Urinary bladder (tissue), 4 donors: ENCODE measurements around the gene MGAT5B. TPM values are rescaled to one million over a fixed set of nuclear protein-coding genes. Genes with fewer than 3 reads are reported as not detected.

Experiments
- DNase-seq: peaks from one replicate; pipeline ENCODE4 v3.0.0-alpha.2; 2015; ENCODE audit errors: extremely low spot score
- H3K27ac ChIP-seq: one replicate; pipeline ENCODE4 v1.5.1; 2013; ENCODE audit warnings: low read depth, mild to moderate bottlenecking, moderate library complexity
- H3K36me3 ChIP-seq: one replicate; pipeline ENCODE4 v1.6.1; 2013; ENCODE audit warnings: mild to moderate bottlenecking, moderate library complexity; ENCODE audit not compliant: insufficient read depth
- H3K4me1 ChIP-seq: one replicate; pipeline ENCODE4 v1.6.1; 2013; ENCODE audit warnings: mild to moderate bottlenecking, moderate library complexity; ENCODE audit not compliant: insufficient read depth
- H3K4me3 ChIP-seq: one replicate; pipeline ENCODE4 v1.5.1; 2013; ENCODE audit warnings: low read depth, low read length
- WGBS: extraction: QIAGEN DNeasy Blood & Tissue Kit; methylation state at CpG from one replicate; pipeline ENCODE4 v1.1.7; 2013; 5-methylcytosine and 5-hydroxymethylcytosine counted together
- polyA plus RNA-seq: library from polyadenylated mRNA; stranded (reverse); fragments of 200-250 nt; gene quantifications from one replicate; pipeline ENCODE4 v1.2.3, GENCODE V29; 2013
- total RNA-seq: library from RNA; depleted of rRNA; stranded (reverse); fragments of >200 nt; gene quantifications from one replicate; pipeline ENCODE4 v1.2.3, GENCODE V29; 2014
- donor health status: healthy with polysubstance abuse.
- donor health status: healthy.

MGAT5B gene
- total and polyA plus RNA-seq, 2 donors: 0.38 to 0.63 TPM

- Histone ChIP-seq H3K4me1 (no peaks in the 10 kb centered on the region), H3K4me3 (no peak overlapping the region), H3K27ac (no peak overlapping the region), H3K36me3 (no peaks in the 10 kb centered on the region)
- DNase-seq: no peak
- 91% methylated on average over 10 of the region's 10 CpGs for WGBS
These were observed 24.1 kb downstream of the MGAT5B start for GRCh38 chr17:76892329-76892728.

- Histone ChIP-seq H3K27ac (no peak overlapping the region), H3K4me1 (no peaks in the 10 kb centered on the region), H3K36me3 (no peaks in the 10 kb centered on the region), H3K4me3 (no peak overlapping the region)
- no peak for DNase-seq
- 63% methylated on average over 13 of the region's 13 CpGs for WGBS
These were observed 25.6 kb downstream of the MGAT5B start for GRCh38 chr17:76893623-76894334.

DNA sequence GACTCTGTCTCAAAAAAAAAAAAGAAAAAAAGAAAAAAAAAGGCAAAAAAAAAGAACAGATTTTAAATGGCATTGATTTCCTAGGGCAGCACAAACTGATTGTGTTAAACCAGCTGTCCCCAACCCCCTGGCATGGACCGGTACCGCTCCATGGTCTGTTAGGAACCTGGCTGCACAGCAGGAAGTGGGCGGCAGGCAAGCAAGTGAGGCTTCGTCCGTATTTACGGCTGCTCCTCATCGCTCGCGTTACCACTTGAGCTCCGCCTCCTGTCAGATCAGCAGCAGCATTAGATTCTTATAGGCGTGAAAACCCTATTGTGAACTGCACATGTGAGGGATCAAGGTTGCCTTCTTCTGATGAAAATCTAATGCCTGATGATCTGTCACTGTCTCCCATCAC is 26.6 kb downstream of the MGAT5B start:
- Histone ChIP-seq H3K4me1 (no peaks in the 10 kb centered on the region), H3K4me3 (no peak overlapping the region), H3K36me3 (no peaks in the 10 kb centered on the region), H3K27ac (no peak overlapping the region)
- no peak for DNase-seq
- WGBS: 96% methylated on average over 11 of the region's 11 CpGs

DNA sequence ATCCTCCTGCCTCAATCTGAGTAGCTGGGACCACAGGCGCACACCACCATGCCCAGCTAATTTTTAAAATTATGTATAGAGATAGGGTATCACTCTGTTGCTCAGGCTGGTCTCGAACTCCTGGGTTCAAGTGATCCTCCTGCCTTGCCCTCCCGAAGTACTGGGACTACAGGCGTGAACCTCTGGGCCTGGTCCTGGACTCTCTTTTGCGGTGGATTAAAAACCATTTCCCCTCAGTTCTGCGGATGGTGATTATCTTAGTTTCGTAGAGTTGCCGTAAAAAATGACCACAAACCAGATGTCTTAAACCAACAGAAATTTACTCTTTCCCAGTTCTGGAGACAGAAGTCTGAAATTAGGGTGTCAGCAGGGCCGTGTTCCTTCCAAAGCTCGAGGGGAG is 28.8 kb downstream of the MGAT5B start:
- Histone ChIP-seq H3K36me3 (no peaks in the 10 kb centered on the region), H3K4me1 (no peaks in the 10 kb centered on the region), H3K27ac (no peak overlapping the region), H3K4me3 (no peak overlapping the region)
- 73% methylated on average over 10 of the region's 10 CpGs for WGBS
- no peak for DNase-seq

DNA sequence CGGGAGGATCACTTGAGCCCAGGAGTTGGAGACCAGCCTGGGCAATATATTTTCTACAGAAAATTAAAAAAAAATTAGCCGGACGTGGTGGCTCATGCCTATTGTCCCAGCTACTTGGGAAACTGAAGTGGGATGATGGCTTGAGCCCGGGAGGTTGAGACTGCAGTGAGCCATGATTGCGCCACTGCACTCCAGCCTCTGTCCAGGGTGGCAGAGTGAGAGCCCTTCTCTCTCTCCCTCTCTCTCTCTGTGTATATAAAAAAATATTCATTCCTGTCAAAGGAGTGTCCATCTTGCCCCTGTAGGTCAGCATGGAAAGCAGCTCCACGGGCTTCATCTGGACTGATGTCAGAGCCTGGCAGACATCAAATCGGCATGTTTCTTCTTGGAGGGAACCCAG is 31.2 kb downstream of the MGAT5B start:
- no peak overlapping the region for H3K4me3 ChIP-seq
- H3K4me1 ChIP-seq: no peaks in the 10 kb centered on the region
- no peak overlapping the region for H3K27ac ChIP-seq
- WGBS: 76% methylated on average over 7 of the region's 7 CpGs
- no peaks in the 10 kb centered on the region for H3K36me3 ChIP-seq
- DNase-seq: no peak

DNA sequence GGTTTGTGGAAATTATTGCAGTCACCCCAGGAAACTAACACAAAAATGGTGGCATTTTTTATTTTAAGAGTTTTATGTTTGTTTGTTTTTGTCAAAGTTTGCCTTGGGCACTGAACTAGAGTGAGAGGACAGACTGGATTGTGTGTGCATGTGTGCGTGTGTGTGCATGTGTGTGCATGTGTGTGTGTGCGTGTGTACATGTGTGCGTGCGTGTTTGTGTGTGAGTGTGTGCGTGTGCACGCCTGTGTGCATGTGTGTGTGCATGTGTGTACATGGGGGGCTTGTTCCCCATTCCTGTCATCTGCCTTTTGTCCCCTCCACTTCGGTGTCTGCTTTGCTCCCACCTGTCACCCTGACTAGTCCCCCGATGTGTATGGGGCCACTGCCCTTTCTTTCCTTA is 32.5 kb downstream of the MGAT5B start:
- Histone ChIP-seq H3K27ac (no peak overlapping the region), H3K4me1 (no peaks in the 10 kb centered on the region), H3K36me3 (no peaks in the 10 kb centered on the region), H3K4me3 (no peak overlapping the region)
- 90% methylated on average over 8 of the region's 8 CpGs for WGBS
- DNase-seq: no peak

- no peak overlapping the region for H3K4me3 ChIP-seq
- 61% methylated on average over 11 of the region's 11 CpGs for WGBS
- DNase-seq: no peak
These were observed 33.5 kb downstream of the MGAT5B start for GRCh38 chr17:76901542-76902197.

GRCh38 chr17:76902476-76902875 is 34.3 kb downstream of the MGAT5B start:
- DNase-seq: no peak
- Histone ChIP-seq H3K36me3 (no peaks in the 10 kb centered on the region), H3K4me1 (no peaks in the 10 kb centered on the region), H3K4me3 (no peak overlapping the region), H3K27ac (no peak overlapping the region)
- 86% methylated on average over 14 of the region's 14 CpGs for WGBS

More at GRCh38 chr17:76901542-76902197, 33.5 kb downstream of the MGAT5B start:
- Histone ChIP-seq H3K36me3 (no peaks in the 10 kb centered on the region), H3K4me1 (no peaks in the 10 kb centered on the region), H3K27ac (no peak overlapping the region)

DNA sequence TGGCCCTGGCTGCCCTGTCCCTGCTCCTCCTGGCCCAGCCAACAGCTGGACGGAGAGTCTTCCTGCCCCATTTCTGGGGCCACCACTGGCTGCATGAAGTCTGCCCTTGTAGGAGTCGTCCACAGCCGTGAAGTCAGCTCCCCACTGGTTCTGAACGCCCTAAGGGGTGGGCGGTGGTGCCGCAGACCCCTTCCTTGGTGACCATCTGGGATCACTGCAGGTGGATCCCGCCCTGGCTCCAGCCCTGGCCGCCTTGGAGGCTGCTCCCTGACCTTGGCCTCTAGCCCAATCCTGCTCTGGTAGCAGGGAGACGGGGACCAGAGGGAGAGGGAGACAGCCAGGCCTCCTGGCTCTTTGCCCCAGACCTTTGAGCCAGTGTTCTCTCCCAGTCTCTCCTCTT is 35.4 kb downstream of the MGAT5B start:
- WGBS: 79% methylated on average over 9 of the region's 9 CpGs
- no peak for DNase-seq
- H3K36me3 ChIP-seq: no peaks in the 10 kb centered on the region

GRCh38 chr17:76904116-76904515 is 35.9 kb downstream of the MGAT5B start:
- H3K27ac ChIP-seq: no peak overlapping the region
- H3K4me1 ChIP-seq: no peaks in the 10 kb centered on the region
- WGBS: 88% methylated on average over 13 of the region's 13 CpGs
- no peak for DNase-seq
- H3K4me3 ChIP-seq: no peak overlapping the region
- H3K36me3 ChIP-seq: no peaks in the 10 kb centered on the region

More for the DNA sequence above, 35.4 kb downstream of the MGAT5B start:
- Histone ChIP-seq H3K4me1 (no peaks in the 10 kb centered on the region), H3K4me3 (no peak overlapping the region), H3K27ac (no peak overlapping the region)

DNA sequence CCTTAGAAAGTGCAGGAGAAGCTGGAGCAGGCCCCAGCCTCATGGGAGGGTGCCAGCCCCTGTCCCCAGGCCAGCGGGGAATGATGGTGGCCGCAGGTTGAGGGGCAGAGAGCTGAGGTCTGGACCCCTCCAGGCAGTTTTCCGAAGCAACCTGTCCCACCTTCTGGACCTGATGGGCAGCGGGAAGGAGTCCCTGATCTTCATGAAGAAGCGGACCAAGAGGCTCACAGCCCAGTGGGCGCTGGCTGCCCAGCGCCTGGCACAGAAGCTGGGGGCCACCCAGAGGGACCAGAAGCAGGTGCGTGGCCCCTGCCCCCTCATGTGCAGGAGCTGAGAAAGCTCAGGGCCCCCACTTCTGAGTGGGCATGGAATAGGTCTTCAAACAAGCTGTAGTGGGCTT is 36.8 kb downstream of the MGAT5B start:
- WGBS: 95% methylated on average over 8 of the region's 8 CpGs
- no peak for DNase-seq
- H3K27ac ChIP-seq: no peak overlapping the region
- H3K36me3 ChIP-seq: no peaks in the 10 kb centered on the region
- H3K4me3 ChIP-seq: no peak overlapping the region
- no peaks in the 10 kb centered on the region for H3K4me1 ChIP-seq

DNA sequence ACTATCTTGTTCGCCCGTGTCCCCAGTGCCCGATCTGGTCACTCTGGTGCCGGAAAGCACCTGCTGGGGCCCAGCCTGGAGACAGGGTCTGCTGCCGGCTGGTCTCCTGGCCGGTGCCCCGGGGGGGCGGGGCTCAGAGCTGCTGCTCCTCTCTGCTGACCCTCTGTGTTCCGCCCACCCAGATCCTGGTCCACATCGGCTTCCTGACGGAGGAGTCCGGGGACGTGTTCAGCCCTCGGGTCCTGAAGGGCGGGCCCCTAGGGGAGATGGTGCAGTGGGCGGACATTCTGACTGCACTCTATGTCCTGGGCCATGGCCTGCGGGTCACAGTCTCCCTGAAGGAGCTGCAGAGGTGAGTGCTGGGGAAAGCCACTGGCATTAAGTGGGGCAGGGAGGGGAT is 37.6 kb downstream of the MGAT5B start:
- H3K4me3 ChIP-seq: no peak overlapping the region
- H3K27ac ChIP-seq: no peak overlapping the region
- DNase-seq: no peak
- H3K36me3 ChIP-seq: no peaks in the 10 kb centered on the region
- H3K4me1 ChIP-seq: no peaks in the 10 kb centered on the region
- 60% methylated on average over 17 of the region's 17 CpGs for WGBS

DNA sequence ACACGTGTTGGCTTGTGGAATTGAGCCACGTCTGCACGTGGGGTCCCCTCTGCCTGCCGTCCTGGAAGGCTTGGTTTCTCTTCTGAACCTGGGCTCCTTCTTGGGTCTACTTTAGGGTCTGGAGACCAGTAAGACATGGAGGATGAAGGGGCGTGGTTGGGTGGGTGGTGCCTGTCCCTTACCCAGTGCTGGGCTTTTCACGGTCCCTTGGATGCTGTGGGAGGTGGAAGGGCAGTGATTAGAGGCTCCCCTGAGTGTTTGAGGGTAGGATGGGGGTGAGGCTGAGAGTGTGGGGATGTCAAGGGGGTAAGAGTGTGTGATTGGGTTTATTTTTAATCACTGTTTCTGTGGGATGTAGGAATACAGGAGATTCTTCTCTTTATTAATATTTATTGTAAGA is 38.3 kb downstream of the MGAT5B start:
- WGBS: 45% methylated on average over 6 of the region's 6 CpGs
- DNase-seq: no peak

DNA sequence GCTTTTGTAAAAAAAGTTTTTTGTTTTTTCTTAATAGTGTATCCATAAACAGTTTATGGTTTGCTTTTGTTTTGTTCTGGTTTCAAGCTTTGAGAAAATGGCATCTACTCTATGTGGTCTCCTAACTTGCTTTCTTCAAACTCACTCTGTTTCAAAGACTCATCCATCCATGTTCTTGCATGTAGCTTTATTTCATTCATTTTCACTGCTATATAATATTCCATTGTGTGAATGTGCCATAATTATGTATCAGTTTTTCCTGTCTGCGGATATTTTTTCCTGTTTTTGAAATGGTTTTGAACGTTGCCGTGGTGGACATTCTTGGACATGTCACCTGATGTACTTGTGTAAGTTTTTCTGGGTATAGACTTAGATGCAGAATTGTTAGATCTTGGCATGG is 39.1 kb downstream of the MGAT5B start:
- no peak for DNase-seq
- 90% methylated on average over 3 of the region's 3 CpGs for WGBS
- no peak overlapping the region for H3K27ac ChIP-seq
- H3K36me3 ChIP-seq: no peaks in the 10 kb centered on the region
- H3K4me3 ChIP-seq: no peak overlapping the region
- H3K4me1 ChIP-seq: no peaks in the 10 kb centered on the region

More for the DNA sequence above, 38.3 kb downstream of the MGAT5B start:
- H3K4me1 ChIP-seq: no peaks in the 10 kb centered on the region
- no peaks in the 10 kb centered on the region for H3K36me3 ChIP-seq
- no peak overlapping the region for H3K4me3 ChIP-seq
- H3K27ac ChIP-seq: no peak overlapping the region
